ENCODE measurements around the gene ST8SIA2.
"Not testable (repeated sequence)": the region's sequence is repeated elsewhere in the genome, so short reads cannot be mapped to it uniquely, and the experiment has no call there.

ST8SIA2 gene

DNA sequence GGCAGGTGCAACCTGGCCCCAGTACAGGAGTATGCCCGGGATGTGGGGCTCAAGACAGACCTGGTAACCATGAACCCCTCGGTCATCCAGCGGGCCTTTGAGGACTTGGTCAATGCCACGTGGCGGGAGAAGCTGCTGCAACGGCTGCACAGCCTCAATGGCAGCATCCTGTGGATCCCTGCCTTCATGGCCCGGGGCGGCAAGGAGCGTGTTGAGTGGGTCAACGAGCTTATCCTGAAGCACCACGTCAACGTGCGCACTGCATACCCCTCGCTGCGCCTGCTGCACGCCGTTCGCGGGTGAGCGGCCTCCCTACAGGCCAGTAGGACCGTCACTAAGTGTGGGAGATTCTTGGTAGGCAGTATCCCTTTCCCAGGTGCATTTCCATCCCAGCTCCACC lies 51.0 kb downstream of the ST8SIA2 start:
- no peak for DNase-seq

GRCh38 chr15:92448370-92448769 lies 54.7 kb downstream of the ST8SIA2 start:
- DNase-seq: no peak

DNA sequence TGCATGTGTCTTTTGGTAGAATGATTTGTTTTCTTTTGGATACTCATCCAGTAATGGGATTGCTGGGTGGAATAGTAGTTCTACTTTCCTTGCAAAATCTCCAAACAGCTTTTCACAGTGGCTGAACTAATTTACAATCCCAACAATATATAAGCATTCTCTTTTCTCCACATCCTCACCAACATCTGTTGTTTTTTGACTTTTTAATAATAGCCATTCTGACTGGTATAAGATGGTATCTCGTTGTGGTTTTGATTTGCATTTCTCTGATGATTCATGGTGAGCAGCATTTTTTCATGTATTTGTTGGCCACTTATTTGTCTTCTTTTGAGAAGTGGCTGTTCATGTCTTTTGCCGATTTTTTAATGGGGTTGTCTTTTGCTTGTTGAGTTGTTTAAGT lies 55.8 kb downstream of the ST8SIA2 start:
- no peak for DNase-seq

DNA sequence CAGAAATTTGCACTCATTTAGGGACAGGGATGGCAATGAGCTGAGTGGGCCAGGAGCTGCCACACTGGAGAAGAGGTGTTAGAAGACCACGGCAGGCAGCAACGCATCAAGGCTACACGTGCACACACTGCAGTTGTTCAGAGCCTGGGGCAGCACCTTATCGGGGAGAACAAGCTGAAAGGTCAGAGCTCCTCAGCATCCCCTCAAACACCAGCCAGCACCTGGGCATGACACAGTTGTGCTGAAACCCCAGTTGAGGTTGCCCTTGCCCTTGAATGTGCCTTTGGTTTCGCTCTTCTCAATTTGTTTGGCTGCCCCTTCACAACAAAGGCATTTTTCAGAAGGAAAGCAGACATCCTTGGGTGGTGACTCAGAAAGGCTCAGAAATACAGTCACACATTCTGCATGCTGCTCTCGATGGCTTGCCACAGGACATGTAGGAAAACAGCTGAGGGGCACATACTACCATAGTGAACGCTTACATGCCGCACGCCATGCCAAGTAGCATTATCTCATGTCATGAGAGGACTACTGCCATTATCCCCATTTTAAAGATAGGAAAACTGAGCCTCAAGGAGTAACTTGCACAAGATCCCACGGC lies 57.6 kb downstream of the ST8SIA2 start:
- DNase-seq: no peak

DNA sequence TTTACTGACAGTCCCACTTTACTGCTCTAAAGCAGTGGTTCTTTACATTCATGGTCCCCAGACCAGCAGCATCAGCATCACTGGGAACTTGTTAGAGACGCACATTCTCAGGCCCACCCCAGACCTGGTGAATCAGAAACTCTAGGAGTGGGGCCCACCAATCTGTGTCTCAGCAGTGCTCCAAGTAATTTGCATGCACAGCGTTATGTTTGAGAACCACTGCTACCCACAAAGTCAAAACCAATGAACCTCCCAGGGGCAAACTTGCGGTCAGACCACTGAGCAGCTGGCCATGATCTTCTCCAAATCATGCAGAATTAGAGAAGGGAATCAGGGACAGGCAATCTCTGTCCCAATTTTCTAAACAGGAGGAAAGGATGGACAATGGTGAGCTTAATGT lies 58.5 kb downstream of the ST8SIA2 start:
- no peak for DNase-seq

GRCh38 chr15:92453607-92454006 lies 59.9 kb downstream of the ST8SIA2 start:
- DNase-seq: no peak

GRCh38 chr15:92454555-92455105 lies 60.9 kb downstream of the ST8SIA2 start:
- DNase-seq: no peak

DNA sequence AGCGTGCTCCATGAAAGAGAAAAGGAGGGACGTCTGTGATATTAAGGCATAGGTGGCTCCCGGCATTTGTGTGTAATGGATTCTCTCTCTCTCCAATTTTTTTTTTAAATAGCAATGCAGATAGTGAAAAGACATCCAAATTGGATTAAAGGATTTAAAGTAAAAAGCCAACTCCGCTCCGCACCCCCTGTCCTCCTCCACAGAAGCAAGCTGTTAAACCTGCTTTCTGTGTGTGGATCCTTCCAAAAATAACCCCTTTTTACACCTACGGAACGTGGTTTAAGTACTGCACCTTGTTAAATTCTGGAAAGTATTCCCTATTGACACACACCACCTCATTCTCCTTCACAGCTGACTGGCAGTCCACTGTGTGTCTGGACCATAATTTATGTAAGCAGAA lies 61.6 kb downstream of the ST8SIA2 start:
- DNase-seq: no peak

DNA sequence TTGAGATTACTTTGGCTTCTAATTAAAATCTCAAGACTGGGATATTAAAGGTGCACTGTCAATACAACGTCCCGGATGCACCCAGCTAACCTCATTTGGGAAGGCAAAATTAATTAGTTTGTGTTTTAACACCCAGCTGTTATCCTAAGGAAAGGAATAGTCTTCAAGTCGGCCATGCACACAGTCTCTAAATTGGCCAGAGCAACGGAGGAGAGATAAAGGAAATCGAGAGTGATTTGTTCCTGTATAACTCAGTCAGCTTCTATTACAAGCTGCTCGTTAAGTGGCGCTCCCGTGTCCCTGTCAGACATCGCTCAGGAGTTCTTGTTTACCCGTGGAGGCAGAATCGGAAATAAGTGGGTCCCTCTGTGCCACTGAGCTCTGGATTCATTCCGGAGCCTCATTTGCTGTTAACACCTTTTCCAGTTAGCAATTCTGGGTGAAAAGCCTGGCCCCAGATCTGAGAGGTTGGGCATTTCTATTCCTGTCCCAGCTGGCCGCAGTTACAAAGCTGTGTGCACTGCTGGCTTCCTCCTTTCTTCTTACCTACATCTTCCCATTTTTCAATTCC lies 63.9 kb downstream of the ST8SIA2 start:
- DNase-seq: no peak

- DNase-seq: no peak
Measured at GRCh38 chr15:92460023-92460422, 66.3 kb downstream of the ST8SIA2 start.

DNA sequence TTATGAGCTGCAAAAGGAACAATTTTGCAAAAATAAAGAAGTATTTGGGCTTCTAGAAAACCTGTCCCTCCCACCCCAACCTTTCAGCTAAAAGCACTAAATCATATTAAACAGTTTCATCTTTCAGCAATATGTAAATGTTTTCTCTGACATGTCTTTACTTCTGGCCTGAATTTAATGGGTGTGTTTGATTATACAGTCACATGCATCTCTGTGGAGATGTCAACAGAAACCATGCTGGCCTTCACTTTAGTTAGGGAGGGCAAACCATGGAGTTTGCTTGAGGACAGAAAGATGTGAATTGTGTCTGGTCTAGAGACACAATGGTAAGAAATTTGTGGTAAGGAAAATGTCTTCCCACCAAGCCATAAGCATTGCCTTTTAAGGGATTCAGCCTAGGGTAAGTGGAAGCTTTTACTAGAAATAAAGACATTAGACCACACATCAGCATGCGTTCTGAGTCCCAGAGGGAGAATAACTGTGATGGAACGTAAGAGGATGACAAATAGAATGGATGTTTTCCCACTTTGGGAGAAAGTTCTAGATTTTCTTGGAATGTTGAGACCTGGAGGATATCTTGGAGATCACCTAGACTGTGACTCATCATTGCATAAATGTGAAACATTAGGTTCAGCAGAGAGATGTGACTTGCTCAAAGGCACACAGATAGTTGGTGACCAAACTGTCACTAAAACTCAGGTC lies 68.9 kb downstream of the ST8SIA2 start:
- no peak for DNase-seq

GRCh38 chr15:92463352-92463751 lies 69.7 kb downstream of the ST8SIA2 start:
- DNase-seq: no peak

DNA sequence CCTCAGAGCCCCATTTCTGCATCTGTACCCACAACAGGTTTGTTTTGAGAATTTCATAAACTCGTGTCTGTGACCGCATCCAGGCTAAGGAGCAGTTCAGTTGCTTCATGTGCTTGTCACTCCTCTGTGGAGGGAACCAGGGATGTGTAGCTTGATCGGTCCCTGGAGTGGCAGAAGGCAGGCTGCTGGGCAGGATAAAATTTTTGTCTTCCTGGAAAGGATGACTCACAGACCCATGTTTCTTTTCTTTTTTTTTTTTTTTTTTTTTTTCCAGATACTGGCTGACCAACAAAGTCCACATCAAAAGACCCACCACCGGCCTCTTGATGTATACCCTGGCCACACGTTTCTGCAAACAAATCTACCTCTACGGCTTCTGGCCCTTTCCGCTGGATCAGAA lies 70.1 kb downstream of the ST8SIA2 start:
- DNase-seq: peak; percentile 3

- no peak for DNase-seq
Measured at GRCh38 chr15:92466834-92467233, 73.2 kb downstream of the ST8SIA2 start.

DNA sequence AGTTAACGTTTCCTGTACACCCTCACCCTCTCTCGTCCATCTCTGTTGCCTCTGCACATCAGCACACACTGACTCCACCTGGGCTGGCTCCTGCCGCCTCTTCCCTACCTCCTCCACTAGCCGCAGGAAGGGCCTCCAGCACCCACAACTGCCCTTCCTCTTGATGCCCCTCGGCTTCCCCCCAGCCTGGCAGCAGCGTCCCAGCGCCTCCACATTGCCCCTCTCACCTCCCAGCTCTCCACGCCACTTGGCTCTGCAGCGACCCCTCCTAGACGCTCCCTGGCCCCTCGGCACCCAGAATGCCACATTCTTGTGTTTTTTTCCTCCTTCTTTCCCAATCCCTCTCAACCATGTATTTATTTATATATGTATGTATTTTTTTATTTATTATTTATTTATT lies 73.6 kb downstream of the ST8SIA2 start:
- DNase-seq: no peak

- no peak for DNase-seq
Measured at GRCh38 chr15:92468991-92469390, 75.3 kb downstream of the ST8SIA2 start.

DNA sequence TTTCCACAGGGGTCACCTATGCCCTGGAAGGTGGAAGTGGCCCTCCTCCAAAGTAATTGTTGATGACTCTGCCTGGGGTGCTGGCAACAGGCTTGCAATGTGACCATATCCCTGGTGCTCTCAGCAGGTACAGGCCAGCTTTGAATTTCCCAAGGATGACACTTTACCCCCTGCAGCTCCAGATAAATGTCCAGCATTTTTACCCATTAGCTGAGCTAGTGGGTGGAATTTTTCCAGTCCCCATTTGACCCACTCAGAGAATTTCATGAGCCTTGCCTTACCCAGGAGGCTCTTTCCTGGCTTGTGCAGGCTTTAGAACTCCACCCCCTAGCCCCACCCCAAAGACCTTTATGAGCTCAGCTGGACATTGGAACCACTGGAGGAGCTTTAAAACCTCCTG lies 77.6 kb downstream of the ST8SIA2 start:
- no peak for DNase-seq

GRCh38 chr15:92473756-92474155 lies 80.1 kb downstream of the ST8SIA2 start:
- no peak for DNase-seq

- DNase-seq: not testable (repeated sequence)
Measured at GRCh38 chr15:92479730-92480129, 86.0 kb downstream of the ST8SIA2 start.

- no peak for DNase-seq
Measured at GRCh38 chr15:92480361-92480760, 86.7 kb downstream of the ST8SIA2 start.

DNA sequence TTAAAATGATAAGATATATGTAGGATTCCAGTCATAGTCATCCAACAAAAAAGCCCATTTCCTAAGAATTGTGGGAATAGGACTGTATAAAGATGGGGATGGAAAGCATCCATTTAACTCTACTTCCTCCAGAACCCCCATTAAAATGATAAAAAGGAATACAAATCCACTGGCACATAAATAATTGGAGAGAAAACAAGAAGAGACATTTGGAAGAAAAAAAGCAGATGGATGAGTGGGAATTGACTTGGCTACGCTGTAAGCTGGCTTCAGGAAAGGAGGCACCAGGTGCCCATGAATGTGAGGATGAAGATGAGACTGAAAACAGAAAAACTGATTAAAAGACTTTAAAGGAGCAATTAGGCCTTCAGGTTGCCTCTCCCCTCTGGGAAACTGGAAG lies 91.8 kb downstream of the ST8SIA2 start:
- no peak for DNase-seq

DNA sequence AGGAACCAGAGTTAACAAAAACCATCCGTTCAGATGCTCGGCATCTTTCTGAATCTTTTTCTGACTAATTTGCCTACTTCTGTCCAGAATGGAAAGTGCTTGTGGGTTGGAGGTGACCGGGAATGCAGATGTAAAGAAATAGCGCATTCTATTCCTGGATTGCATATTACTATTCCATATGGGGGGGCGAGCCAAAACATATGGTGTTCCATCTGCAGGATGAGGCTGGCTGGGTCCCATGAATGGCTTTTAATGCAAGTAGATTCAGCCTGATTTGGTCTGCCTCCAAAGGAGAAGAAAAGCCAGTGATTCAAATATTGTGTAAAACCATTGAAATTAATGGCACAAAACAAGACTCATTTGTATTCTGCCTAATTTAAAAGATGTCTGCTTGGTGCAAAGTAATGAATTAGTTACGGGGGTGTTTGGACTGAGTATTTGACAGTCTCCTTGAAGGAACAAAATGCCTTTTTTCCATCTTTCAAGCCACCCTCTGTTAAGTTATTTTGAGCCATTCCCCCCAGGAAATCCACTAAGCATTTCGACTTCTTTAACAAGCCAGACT lies 99.0 kb downstream of the ST8SIA2 start:
- no peak for DNase-seq

GRCh38 chr15:92494806-92495336 lies 101.2 kb downstream of the ST8SIA2 start:
- no peak for DNase-seq

- no peak for DNase-seq
Measured at GRCh38 chr15:92495446-92495845, 101.8 kb downstream of the ST8SIA2 start.

Data from hematopoietic multipotent progenitor cell treated with erythropoietin and hydrocortisone succinate and interleukin-3 and kit ligand, for 4 days (in vitro differentiated cells).